Aorta (tissue), 5 donors: ENCODE measurements around the gene PRKCZ. TPM values are rescaled to one million over a fixed set of nuclear protein-coding genes. Genes with fewer than 3 reads are reported as not detected.

Experiments used
- ATAC-seq: fragments of 200-7000 bp; cut with Tn5 transposase; one replicate; pipeline ENCODE4 v1.9.1; 2022; ENCODE audit warnings: moderate library complexity; ENCODE audit not compliant: low FRiP score
- DNase-seq, 2 donors: peaks; one replicate each; pipeline ENCODE4 v3.0.0-alpha.2; 2020
- H3K27ac ChIP-seq, 2 donors: one replicate each; pipeline ENCODE4 v1.5.1; 2013; ENCODE audit warnings: low read length in 2 of 2, mild to moderate bottlenecking in 2 of 2, moderate library complexity in 2 of 2, control low read depth in 1 of 2, inconsistent platforms in 1 of 2, low read depth in 1 of 2
- H3K27me3 ChIP-seq, 2 donors: one replicate each; pipeline ENCODE4 v1.6.1; 2013; ENCODE audit warnings: control low read depth in 1 of 2, low read length in 1 of 2, mild to moderate bottlenecking in 1 of 2, moderate library complexity in 1 of 2; ENCODE audit not compliant: insufficient read depth in 2 of 2, control insufficient read depth in 1 of 2
- H3K36me3 ChIP-seq, 2 donors: one replicate each; pipeline ENCODE4 v1.6.1; 2013; ENCODE audit warnings: control low read depth in 1 of 2, low read length in 1 of 2, mild to moderate bottlenecking in 1 of 2; ENCODE audit not compliant: insufficient read depth in 2 of 2, control insufficient read depth in 1 of 2
- H3K4me1 ChIP-seq, 2 donors: one replicate each; pipeline ENCODE4 v1.6.1; 2013; ENCODE audit warnings: low read length in 2 of 2, control low read depth in 1 of 2, mild to moderate bottlenecking in 1 of 2, moderate library complexity in 1 of 2; ENCODE audit not compliant: insufficient read depth in 2 of 2, control insufficient read depth in 1 of 2
- H3K4me3 ChIP-seq, 2 donors: one replicate each; pipeline ENCODE4 v1.5.1; 2013; ENCODE audit warnings: low read length in 2 of 2, control low read depth in 1 of 2, mild to moderate bottlenecking in 1 of 2
- H3K9me3 ChIP-seq: one replicate; pipeline ENCODE4 v1.6.1; 2013; ENCODE audit warnings: mild to moderate bottlenecking, low read length; ENCODE audit not compliant: control insufficient read depth
- WGBS, 2 donors: extraction: QIAGEN DNeasy Blood & Tissue Kit; methylation state at CpG; one replicate each; pipeline ENCODE4 v1.1.7; 2013; 5-methylcytosine and 5-hydroxymethylcytosine counted together
- intact Hi-C, 2 donors: fragments of 100-400 bp; cut with DNase I; formaldehyde crosslinking; loops; one replicate each; pipeline versions ENCODE4 v1.14.2 to v1.15.0; 2022
- polyA plus RNA-seq, 2 donors: library from polyadenylated mRNA; stranded (reverse); fragments of 200-250 nt; gene quantifications; one replicate each; pipeline ENCODE4 v1.2.3, GENCODE V29; 2013
- total RNA-seq, 2 donors: library from RNA; stranded (reverse); fragmentation: NEBNext Ultra II Directional; extraction: Animal tissue kit (Norgen Biotek cat#: 25700); gene quantifications; one replicate each; pipeline ENCODE4 v1.2.1, GENCODE V29; 2021
- donor health status: healthy with polysubstance abuse.
- donor health status: Bipolar disorder and iron deficiency.
- donor health status: DM: no; HTN: no; CAD: no.
- donor health status: DM: no; HTN: no; CAD: no.
- donor health status: DM: yes; HTN: yes; CAD: no.

PRKCZ gene
- total and polyA plus RNA-seq, 4 donors = 1.5 to 23.2 (median 4.2) TPM

- Histone ChIP-seq H3K36me3 (no peaks in the 10 kb centered on the region), H3K9me3 (no peaks in the 10 kb centered on the region), H3K4me3 (no peak overlapping the region), H3K4me1 (peaks cover 0 to 2% of the 10 kb centered on the region in 2 donors), H3K27ac (peak overlapping the region in 1 of 2 donors; percentile 4), H3K27me3 (no peaks in the 10 kb centered on the region)
- WGBS, 2 donors = 91 to 92% methylated on average over 13 of the region's 13 CpGs
- no peak for ATAC-seq
- intact Hi-C loops = no loop called here
- DNase-seq = peak in 1 of 2 donors; percentile 77
Observed at GRCh38 chr1:2210786-2211185, 160.6 kb downstream of the PRKCZ start.

- Histone ChIP-seq H3K4me1 (peaks cover 0 to 2% of the 10 kb centered on the region in 2 donors), H3K27ac (peak overlapping the region; percentile 94 to 98), H3K4me3 (no peak overlapping the region), H3K36me3 (no peaks in the 10 kb centered on the region), H3K27me3 (no peaks in the 10 kb centered on the region), H3K9me3 (no peaks in the 10 kb centered on the region)
- WGBS, 2 donors = 3 to 9% methylated on average over 10 of the region's 10 CpGs
- ATAC-seq = no peak
- intact Hi-C loops = loop anchor here in 1 of 2 donors (2.0 kb wide), 1 partner anchor 15 kb away; no protein-coding TSS in a partner anchor
- DNase-seq = peak in 1 of 2 donors; percentile 61
Observed at GRCh38 chr1:2212274-2212531, 162.0 kb downstream of the PRKCZ start.

- 1 to 2% methylated on average over 46 to 49 of the region's 49 CpGs for WGBS, 2 donors
- DNase-seq (peak; percentile 96 to 97), ATAC-seq (peak; percentile 64)
- no peaks in the 10 kb centered on the region for H3K27me3 ChIP-seq
- intact Hi-C loops = loop anchor here in 1 of 2 donors (2.0 kb wide), 1 partner anchor 14 kb away; no protein-coding TSS in a partner anchor
- peak overlapping the region; percentile 98 to 99 for H3K27ac ChIP-seq
- H3K4me3 ChIP-seq = no peak overlapping the region
- H3K36me3 ChIP-seq = no peaks in the 10 kb centered on the region
- H3K9me3 ChIP-seq = no peaks in the 10 kb centered on the region
- peaks cover 0 to 2% of the 10 kb centered on the region in 2 donors for H3K4me1 ChIP-seq
Observed at GRCh38 chr1:2212532-2213491, 162.6 kb downstream of the PRKCZ start.

- DNase-seq = peak; percentile 91 to 96
- H3K4me1 ChIP-seq = peaks cover 0 to 2% of the 10 kb centered on the region in 2 donors
- intact Hi-C loops = loop anchor here in 1 of 2 donors (2.0 kb wide), 1 partner anchor 13 kb away; no protein-coding TSS in a partner anchor
- H3K27me3 ChIP-seq = no peaks in the 10 kb centered on the region
- H3K4me3 ChIP-seq = no peak overlapping the region
- peak overlapping the region; percentile 96 to 99 for H3K27ac ChIP-seq
- H3K36me3 ChIP-seq = no peaks in the 10 kb centered on the region
- peak; percentile 85 for ATAC-seq
- WGBS, 2 donors = 2 to 7% methylated on average over 27 to 32 of the region's 32 CpGs
- no peaks in the 10 kb centered on the region for H3K9me3 ChIP-seq
Observed at GRCh38 chr1:2213576-2214505, 163.6 kb downstream of the PRKCZ start.

GRCh38 chr1:2214541-2215241 is 164.5 kb downstream of the PRKCZ start:
- H3K9me3 ChIP-seq = no peaks in the 10 kb centered on the region
- 22% methylated on average over 18 to 21 of the region's 21 CpGs for WGBS, 2 donors
- intact Hi-C loops = loop anchor here in 1 of 2 donors (1.0 kb wide), 1 partner anchor 13 kb away; no protein-coding TSS in a partner anchor
- no peak overlapping the region for H3K4me3 ChIP-seq
- DNase-seq (peak; percentile 74 to 85), ATAC-seq (peak; percentile 3)
- H3K27ac ChIP-seq = peak overlapping the region; percentile 96 to 99
- H3K27me3 ChIP-seq = no peaks in the 10 kb centered on the region
- no peaks in the 10 kb centered on the region for H3K36me3 ChIP-seq
- peaks cover 0 to 2% of the 10 kb centered on the region in 2 donors for H3K4me1 ChIP-seq

- DNase-seq = no peak
- Histone ChIP-seq H3K4me1 (peaks cover 0 to 2% of the 10 kb centered on the region in 2 donors), H3K4me3 (no peak overlapping the region), H3K9me3 (no peaks in the 10 kb centered on the region), H3K27me3 (no peaks in the 10 kb centered on the region), H3K27ac (no peak overlapping the region), H3K36me3 (no peaks in the 10 kb centered on the region)
- no peak for ATAC-seq
- WGBS, 2 donors = 94% methylated on average over 14 of the region's 14 CpGs
- intact Hi-C loops = loop anchor here in 1 of 2 donors (1.0 kb wide), 1 partner anchor 12 kb away; no protein-coding TSS in a partner anchor
Observed at GRCh38 chr1:2215329-2215728, 165.1 kb downstream of the PRKCZ start.

- Histone ChIP-seq H3K9me3 (no peaks in the 10 kb centered on the region), H3K36me3 (no peaks in the 10 kb centered on the region), H3K27me3 (no peaks in the 10 kb centered on the region), H3K4me3 (no peak overlapping the region), H3K4me1 (peaks cover 0 to 2% of the 10 kb centered on the region in 2 donors), H3K27ac (no peak overlapping the region)
- no peak for ATAC-seq
- WGBS, 2 donors = 91 to 92% methylated on average over 25 of the region's 25 CpGs
- intact Hi-C loops = loop anchor here in 1 of 2 donors (1.0 kb wide), 1 partner anchor 11 kb away; no protein-coding TSS in a partner anchor
- no peak for DNase-seq
Observed at GRCh38 chr1:2215909-2216766, 165.9 kb downstream of the PRKCZ start.
